K562 (cell line): ENCODE data around the gene UFC1. TPM values are rescaled to one million over a fixed set of nuclear protein-coding genes. Genes with fewer than 3 reads are reported as not detected.

Source experiments
- DNMT1 ChIP-seq: fragments of 450-650 bp; IDR thresholded peaks from 2 replicates; pipeline ENCODE4 v1.6.1; 2016; ENCODE audit warnings: antibody characterized with exemption, mild to moderate bottlenecking
- HOMEZ ChIP-seq: fragments of 250-450 bp; sonication (Bioruptor Pico); IDR thresholded peaks from 2 replicates; pipeline ENCODE4 v1.4.0; 2020; ENCODE audit warnings: mild to moderate bottlenecking, moderate library complexity
- KDM5B ChIP-seq: fragments of 200-600 bp; sonication (generic); IDR thresholded peaks from 2 replicates; pipeline ENCODE4 v1.6.1; 2012; ENCODE audit warnings: low read depth, mild to moderate bottlenecking, moderate library complexity, low read length, control low read depth, inconsistent platforms; ENCODE audit not compliant: insufficient replicate concordance
- MCM3 ChIP-seq: fragments of 450-650 bp; IDR thresholded peaks from 2 replicates; pipeline ENCODE4 v1.6.1; 2016
- NELFE ChIP-seq: IDR thresholded peaks from 2 replicates; pipeline ENCODE4 v1.6.1; 2011; ENCODE audit warnings: mild to moderate bottlenecking; ENCODE audit not compliant: insufficient read depth, insufficient read length
- NFXL1 ChIP-seq: fragments of 450-650 bp; formaldehyde crosslinking; IDR thresholded peaks from 2 replicates; pipeline ENCODE4 v1.4.0; 2021; ENCODE audit warnings: mild to moderate bottlenecking
- PHF21A ChIP-seq: fragments of 450-650 bp; IDR thresholded peaks from 2 replicates; pipeline ENCODE4 v1.6.1; 2017; ENCODE audit warnings: low read depth, borderline replicate concordance
- SMAD1 ChIP-seq: fragments of 150-350 bp; IDR thresholded peaks from 2 replicates; pipeline ENCODE4 v1.6.1; 2014; ENCODE audit warnings: low read length, low read depth; ENCODE audit not compliant: partially characterized antibody
- SMAD3 ChIP-seq: fragments of 450-650 bp; formaldehyde crosslinking; conservative IDR thresholded peaks from 2 replicates; pipeline ENCODE4 v1.4.0; 2020; ENCODE audit warnings: mild to moderate bottlenecking
- TAL1 ChIP-seq: fragments of 450-650 bp; IDR thresholded peaks from 2 replicates; pipeline ENCODE4 v1.6.1; 2016; ENCODE audit warnings: mild to moderate bottlenecking
- XRCC3 ChIP-seq: fragments of 450-650 bp; IDR thresholded peaks from 2 replicates; pipeline ENCODE4 v1.6.1; 2017; ENCODE audit warnings: mild to moderate bottlenecking, moderate library complexity
- XRCC5 ChIP-seq: fragments of 200-400 bp; formaldehyde crosslinking; IDR thresholded peaks from 2 replicates; pipeline ENCODE4 v1.6.1; 2017; ENCODE audit warnings: low read depth, mild to moderate bottlenecking, low read length
- ZNF436 ChIP-seq: fragments of 250-450, 450-650 bp; sonication (Bioruptor Pico); formaldehyde crosslinking; IDR thresholded peaks from 2 replicates; pipeline ENCODE4 v1.7.0; 2020; ENCODE audit warnings: mild to moderate bottlenecking
- ZNF586 ChIP-seq: fragments of 450-650 bp; formaldehyde crosslinking; conservative IDR thresholded peaks from 2 replicates; pipeline ENCODE4 v1.4.0; 2020; ENCODE audit warnings: mild to moderate bottlenecking, moderate library complexity
- ZNF609 ChIP-seq: sonication (generic); formaldehyde crosslinking; IDR thresholded peaks from 2 replicates; pipeline ENCODE4 v1.8.1; 2023; ENCODE audit warnings: missing genetic modification reagents, mild to moderate bottlenecking, borderline replicate concordance
- ZNF707 ChIP-seq: fragments of 250-450 bp; sonication (Bioruptor Pico); conservative IDR thresholded peaks from 2 replicates; pipeline ENCODE4 v1.8.0; 2022; ENCODE audit warnings: inconsistent platforms, mild to moderate bottlenecking, moderate library complexity
- ZNF830 ChIP-seq: fragments of 250-450 bp; sonication (Bioruptor Pico); IDR thresholded peaks from 2 replicates; pipeline ENCODE4 v1.5.0; 2021; ENCODE audit warnings: mild to moderate bottlenecking
- polyA plus RNA-seq, 8 experiments: library from polyadenylated mRNA; depleted of rRNA in 4 of 8; stranded (reverse) in 5 of 8; unstranded in 3 of 8; fragments of >200 nt; fragmentation: Nextera tagmentation in 2 of 8; fragmentation: Illumina TruSeq in 1 of 8; extraction: Ambion mirVana in 2 of 8; extraction: Trizol in 1 of 8; gene quantifications; 2 replicates each; pipeline versions ENCODE4 v1.2.1 to v1.2.3, GENCODE V29; 2011 to 2014; ENCODE audit warnings: inconsistent platforms in 1 of 8, missing spikeins in 1 of 8
- total RNA-seq, 7 experiments: library from RNA; depleted of rRNA in 6 of 7; stranded (reverse); fragments of >200 nt in 6 of 7; fragmentation: Illumina TruSeq in 2 of 7; extraction: Trizol in 2 of 7; gene quantifications; 2 replicates each; pipeline versions ENCODE4 v1.2.1 to v1.2.3, GENCODE V29; 2011 to 2021; ENCODE audit warnings: low replicate concordance in 1 of 7
- TF ChIP-seq, protein P1 (sequence below): fragments of 250-450 bp; sonication (Bioruptor Pico); IDR thresholded peaks from 2 replicates; pipeline ENCODE4 v1.8.0; 2022; ENCODE audit warnings: inconsistent platforms
- TF ChIP-seq, protein P2 (sequence below): fragments of 250-450 bp; sonication (Bioruptor Pico); IDR thresholded peaks from 2 replicates; pipeline ENCODE4 v1.5.1; 2021; ENCODE audit warnings: mild to moderate bottlenecking

Gene UFC1
- total and polyA plus RNA-seq, 9 of the 15 experiments (the other 6 are each of a cell fraction or from before 2014, with no cell fraction given): 92.8 to 220 (median 161) TPM

- TF ChIP-seq, protein P1, sequence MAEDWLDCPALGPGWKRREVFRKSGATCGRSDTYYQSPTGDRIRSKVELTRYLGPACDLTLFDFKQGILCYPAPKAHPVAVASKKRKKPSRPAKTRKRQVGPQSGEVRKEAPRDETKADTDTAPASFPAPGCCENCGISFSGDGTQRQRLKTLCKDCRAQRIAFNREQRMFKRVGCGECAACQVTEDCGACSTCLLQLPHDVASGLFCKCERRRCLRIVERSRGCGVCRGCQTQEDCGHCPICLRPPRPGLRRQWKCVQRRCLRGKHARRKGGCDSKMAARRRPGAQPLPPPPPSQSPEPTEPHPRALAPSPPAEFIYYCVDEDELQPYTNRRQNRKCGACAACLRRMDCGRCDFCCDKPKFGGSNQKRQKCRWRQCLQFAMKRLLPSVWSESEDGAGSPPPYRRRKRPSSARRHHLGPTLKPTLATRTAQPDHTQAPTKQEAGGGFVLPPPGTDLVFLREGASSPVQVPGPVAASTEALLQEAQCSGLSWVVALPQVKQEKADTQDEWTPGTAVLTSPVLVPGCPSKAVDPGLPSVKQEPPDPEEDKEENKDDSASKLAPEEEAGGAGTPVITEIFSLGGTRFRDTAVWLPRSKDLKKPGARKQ (CRISPR knock-in tag): no peak
- TF ChIP-seq MCM3 (no peak), HOMEZ (CRISPR knock-in tag) (no peak), ZNF707 (CRISPR knock-in tag) (no peak), KDM5B (no peak), TAL1 (no peak), ZNF436 (CRISPR knock-in tag) (no peak), ZNF609 (CRISPR knock-in tag) (no peak), NFXL1 (CRISPR knock-in tag) (no peak), NELFE (no peak), SMAD1 (no peak), SMAD3 (CRISPR knock-in tag) (no peak), PHF21A (no peak), XRCC5 (peak; percentile 31; the same call in 1 of the 2 replicates), ZNF830 (no peak), ZNF586 (no peak), XRCC3 (no peak), DNMT1 (0 out of 2 replicates have a peak, but pooled peaks have one; percentile 10)
- TF ChIP-seq, protein P2, sequence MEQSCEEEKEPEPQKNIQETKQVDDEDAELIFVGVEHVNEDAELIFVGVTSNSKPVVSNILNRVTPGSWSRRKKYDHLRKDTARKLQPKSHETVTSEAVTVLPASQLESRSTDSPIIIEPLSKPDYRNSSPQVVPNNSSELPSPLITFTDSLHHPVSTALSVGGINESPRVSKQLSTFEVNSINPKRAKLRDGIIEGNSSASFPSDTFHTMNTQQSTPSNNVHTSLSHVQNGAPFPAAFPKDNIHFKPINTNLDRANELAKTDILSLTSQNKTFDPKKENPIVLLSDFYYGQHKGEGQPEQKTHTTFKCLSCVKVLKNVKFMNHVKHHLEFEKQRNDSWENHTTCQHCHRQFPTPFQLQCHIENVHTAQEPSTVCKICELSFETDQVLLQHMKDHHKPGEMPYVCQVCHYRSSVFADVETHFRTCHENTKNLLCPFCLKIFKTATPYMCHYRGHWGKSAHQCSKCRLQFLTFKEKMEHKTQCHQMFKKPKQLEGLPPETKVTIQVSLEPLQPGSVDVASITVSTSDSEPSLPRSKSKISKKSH (CRISPR knock-in tag): no peak
Measured at GRCh38 chr1:161132410-161133219, 21.2 kb upstream of the UFC1 start, which contains the start of gene DEDD (continued).
